ENCODE data around the gene RARB. TPM values are rescaled to one million over a fixed set of nuclear protein-coding genes. Genes with fewer than 3 reads are reported as not detected.
A peak's percentile ranks its signal among the peaks of the same experiment; 100 is the strongest.

The RARB gene
- total RNA-seq, 1 donor from 2014 or later = 0.26 TPM

DNA sequence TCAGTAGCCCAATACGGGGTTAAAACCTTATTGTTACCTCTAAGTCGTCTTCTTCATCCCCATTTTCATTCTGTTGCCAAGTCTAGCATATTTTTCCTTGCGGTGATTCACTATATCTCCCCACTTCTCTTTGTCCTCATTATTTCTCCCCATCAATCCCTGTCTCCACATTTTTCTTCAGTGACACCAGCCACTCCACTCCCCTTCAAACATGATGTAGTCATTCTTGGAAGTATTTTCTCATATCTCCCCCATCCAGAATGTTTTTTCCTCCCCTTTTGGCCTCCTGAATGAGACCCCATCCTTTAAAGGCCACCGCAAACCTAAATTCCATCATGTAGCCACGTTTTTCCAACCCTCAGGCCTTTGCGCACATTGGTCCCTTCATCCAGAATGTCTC lies 130.7 kb downstream of the RARB start:
- DNase-seq (ENCODE audit: low read depth) (no peak), FAIRE-seq (no peak)
- H3K36me3 ChIP-seq (ENCODE audit: control insufficient read depth, insufficient read depth, low read length) = no peaks in the 10 kb centered on the region
- TF ChIP-seq, protein P1, sequence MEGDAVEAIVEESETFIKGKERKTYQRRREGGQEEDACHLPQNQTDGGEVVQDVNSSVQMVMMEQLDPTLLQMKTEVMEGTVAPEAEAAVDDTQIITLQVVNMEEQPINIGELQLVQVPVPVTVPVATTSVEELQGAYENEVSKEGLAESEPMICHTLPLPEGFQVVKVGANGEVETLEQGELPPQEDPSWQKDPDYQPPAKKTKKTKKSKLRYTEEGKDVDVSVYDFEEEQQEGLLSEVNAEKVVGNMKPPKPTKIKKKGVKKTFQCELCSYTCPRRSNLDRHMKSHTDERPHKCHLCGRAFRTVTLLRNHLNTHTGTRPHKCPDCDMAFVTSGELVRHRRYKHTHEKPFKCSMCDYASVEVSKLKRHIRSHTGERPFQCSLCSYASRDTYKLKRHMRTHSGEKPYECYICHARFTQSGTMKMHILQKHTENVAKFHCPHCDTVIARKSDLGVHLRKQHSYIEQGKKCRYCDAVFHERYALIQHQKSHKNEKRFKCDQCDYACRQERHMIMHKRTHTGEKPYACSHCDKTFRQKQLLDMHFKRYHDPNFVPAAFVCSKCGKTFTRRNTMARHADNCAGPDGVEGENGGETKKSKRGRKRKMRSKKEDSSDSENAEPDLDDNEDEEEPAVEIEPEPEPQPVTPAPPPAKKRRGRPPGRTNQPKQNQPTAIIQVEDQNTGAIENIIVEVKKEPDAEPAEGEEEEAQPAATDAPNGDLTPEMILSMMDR (IDR thresholded peaks at IDR 0.05; ENCODE audit: insufficient read depth, low read length, severe bottlenecking) = no peak
- no peak overlapping the region for H3K4me3 ChIP-seq (ENCODE audit: low read depth, low read length)
- no peaks in the 10 kb centered on the region for H3K27me3 ChIP-seq (ENCODE audit: control insufficient read depth, insufficient read depth, low read length)

DNA sequence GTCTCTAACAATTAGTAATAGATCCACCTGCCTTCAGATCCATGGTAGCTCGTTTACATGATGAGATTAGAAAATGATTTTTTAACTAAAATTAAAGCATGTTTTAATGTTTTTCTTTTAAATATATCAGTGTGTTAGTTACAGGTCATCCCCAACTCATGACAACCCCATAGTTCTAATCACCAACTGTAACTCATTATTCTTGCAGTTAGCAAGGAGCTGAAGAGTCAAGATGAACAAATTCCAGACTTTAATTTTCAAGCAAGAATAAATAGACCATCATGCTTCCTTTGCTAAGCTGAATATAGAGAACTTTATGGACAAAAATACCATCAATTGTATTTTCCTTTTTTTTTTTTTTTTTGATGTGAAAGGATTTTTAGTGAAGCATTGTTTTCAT lies 135.5 kb downstream of the RARB start:
- FAIRE-seq (no peak), DNase-seq (ENCODE audit: low read depth) (no peak)
- TF ChIP-seq, protein P1 (IDR thresholded peaks at IDR 0.05; ENCODE audit: insufficient read depth, low read length, severe bottlenecking) = no peak
- Histone ChIP-seq H3K4me3 (ENCODE audit: low read depth, low read length) (no peak overlapping the region), H3K27me3 (ENCODE audit: control insufficient read depth, insufficient read depth, low read length) (no peaks in the 10 kb centered on the region), H3K36me3 (ENCODE audit: control insufficient read depth, insufficient read depth, low read length) (no peaks in the 10 kb centered on the region)

DNA sequence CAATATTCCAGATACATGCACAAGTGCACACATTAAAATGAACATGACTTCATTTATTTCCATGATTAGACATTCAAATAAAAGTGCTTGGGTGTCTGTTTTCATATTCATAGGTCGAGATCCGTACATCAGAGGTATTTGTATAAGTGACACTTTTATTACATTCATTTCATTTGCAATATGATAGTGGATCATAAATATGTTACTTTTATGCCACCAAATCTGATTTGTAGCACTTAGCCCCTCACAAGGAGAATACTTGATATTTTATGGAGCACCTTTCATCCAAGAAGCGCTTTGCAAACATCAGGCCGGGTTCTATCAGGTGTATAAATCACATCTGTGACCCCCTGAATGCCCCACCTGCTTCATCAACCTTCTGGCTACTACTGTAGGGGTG lies 136.0 kb downstream of the RARB start:
- DNase-seq (ENCODE audit: low read depth) (no peak), FAIRE-seq (no peak)
- no peaks in the 10 kb centered on the region for H3K27me3 ChIP-seq (ENCODE audit: control insufficient read depth, insufficient read depth, low read length)
- TF ChIP-seq, protein P1 (IDR thresholded peaks at IDR 0.05; ENCODE audit: insufficient read depth, low read length, severe bottlenecking) = no peak
- H3K4me3 ChIP-seq (ENCODE audit: low read depth, low read length) = no peak overlapping the region
- no peaks in the 10 kb centered on the region for H3K36me3 ChIP-seq (ENCODE audit: control insufficient read depth, insufficient read depth, low read length)

DNA sequence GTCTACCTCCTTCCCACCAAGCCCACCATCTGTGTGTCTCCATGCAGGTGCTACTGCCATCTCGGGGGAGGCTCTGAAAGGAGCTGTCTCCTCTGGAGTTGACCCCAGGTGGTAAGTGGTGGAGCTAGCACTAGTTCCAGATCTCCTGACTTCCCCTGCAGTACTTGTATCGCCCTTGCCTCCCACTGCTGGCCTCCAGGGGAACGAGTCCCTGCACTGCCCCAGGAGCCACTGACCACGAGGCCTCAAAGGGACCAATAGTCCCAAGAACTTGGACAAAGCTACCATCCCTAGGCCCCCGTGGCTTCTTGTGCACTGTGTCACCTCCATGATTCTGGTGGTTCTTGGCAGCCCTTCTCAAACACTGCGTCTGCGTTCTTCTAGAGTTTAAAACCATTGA lies 137.7 kb downstream of the RARB start:
- no peak for DNase-seq (ENCODE audit: low read depth)
- FAIRE-seq = no peak
- TF ChIP-seq, protein P1 (IDR thresholded peaks at IDR 0.05; ENCODE audit: insufficient read depth, low read length, severe bottlenecking) = no peak
- H3K4me3 ChIP-seq (ENCODE audit: low read depth, low read length) = no peak overlapping the region
- H3K27me3 ChIP-seq (ENCODE audit: control insufficient read depth, insufficient read depth, low read length) = no peaks in the 10 kb centered on the region
- H3K36me3 ChIP-seq (ENCODE audit: control insufficient read depth, insufficient read depth, low read length) = no peaks in the 10 kb centered on the region

DNA sequence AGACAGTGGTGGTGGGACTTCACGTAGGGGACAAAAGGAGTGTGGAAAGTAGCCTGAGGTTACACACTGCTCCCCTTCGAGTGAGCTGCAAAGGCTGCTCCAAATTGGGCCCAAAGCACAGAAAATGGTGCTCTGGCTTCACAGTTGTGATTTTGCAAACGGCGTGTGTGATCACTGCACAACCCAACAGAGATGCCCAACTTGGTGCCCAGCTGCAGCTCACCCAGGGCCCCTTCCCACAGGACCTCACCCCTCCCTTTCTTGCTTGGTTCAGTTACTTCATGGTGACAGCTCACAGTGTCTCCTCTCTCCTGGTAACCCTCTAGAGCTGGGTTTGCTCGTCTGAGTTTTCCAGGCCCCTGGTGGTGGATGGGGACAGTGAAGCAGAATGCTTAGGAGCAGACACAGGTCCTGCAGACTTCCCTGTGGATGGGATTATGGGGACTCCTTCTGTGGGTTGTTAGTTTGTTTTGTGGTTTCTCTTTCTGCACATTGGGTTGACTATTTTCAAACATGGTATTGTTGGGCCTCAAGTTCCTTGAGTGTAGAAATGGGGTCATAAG lies 138.4 kb downstream of the RARB start:
- H3K4me3 ChIP-seq (ENCODE audit: low read depth, low read length) = no peak overlapping the region
- no peak for DNase-seq (ENCODE audit: low read depth)
- no peaks in the 10 kb centered on the region for H3K36me3 ChIP-seq (ENCODE audit: control insufficient read depth, insufficient read depth, low read length)
- TF ChIP-seq, protein P1 (IDR thresholded peaks at IDR 0.05; ENCODE audit: insufficient read depth, low read length, severe bottlenecking) = no peak
- FAIRE-seq = peak; percentile 79
- H3K27me3 ChIP-seq (ENCODE audit: control insufficient read depth, insufficient read depth, low read length) = no peaks in the 10 kb centered on the region

DNA sequence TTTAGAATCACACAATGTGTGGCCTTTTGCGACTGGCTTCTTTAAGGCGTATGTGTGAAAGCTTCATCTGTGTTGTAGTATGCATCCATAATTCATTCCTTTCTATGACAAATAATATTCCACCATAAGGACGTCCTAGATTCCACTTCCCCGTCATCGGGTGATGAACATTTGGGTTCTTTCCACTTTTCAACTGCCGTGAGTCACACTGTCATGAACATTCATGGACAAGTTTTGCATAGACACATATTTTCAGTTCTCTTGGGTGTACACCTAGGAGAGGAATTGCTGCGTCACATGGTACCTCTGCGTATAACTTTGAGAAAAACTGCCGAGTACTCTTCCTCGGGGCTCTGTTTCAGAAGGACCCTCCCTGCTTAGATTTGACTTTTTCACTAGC lies 139.3 kb downstream of the RARB start:
- FAIRE-seq (no peak), DNase-seq (ENCODE audit: low read depth) (no peak)
- H3K27me3 ChIP-seq (ENCODE audit: control insufficient read depth, insufficient read depth, low read length) = no peaks in the 10 kb centered on the region
- TF ChIP-seq, protein P1 (IDR thresholded peaks at IDR 0.05; ENCODE audit: insufficient read depth, low read length, severe bottlenecking) = no peak
- H3K4me3 ChIP-seq (ENCODE audit: low read depth, low read length) = no peak overlapping the region
- H3K36me3 ChIP-seq (ENCODE audit: control insufficient read depth, insufficient read depth, low read length) = no peaks in the 10 kb centered on the region
